GM19043 (cell line): ENCODE measurements around the gene ITPKB.

ENCODE experiments used
- ATAC-seq: cut with Tn5 transposase; IDR thresholded peaks from one replicate; pipeline ENCODE4 v1.9.1; 2021; ENCODE audit warnings: low read depth; ENCODE audit not compliant: unreplicated experiment

ITPKB gene

GRCh38 chr1:226593541-226593940 is 145.5 kb downstream of the ITPKB start:
- ATAC-seq = no peak

GRCh38 chr1:226590614-226591013 is 148.5 kb downstream of the ITPKB start:
- no peak for ATAC-seq

- ATAC-seq = no peak
Observed at GRCh38 chr1:226589008-226589733, 149.9 kb downstream of the ITPKB start.

- no peak for ATAC-seq
Observed at GRCh38 chr1:226588484-226588883, 150.6 kb downstream of the ITPKB start.

GRCh38 chr1:226586650-226587422 is 152.2 kb downstream of the ITPKB start:
- no peak for ATAC-seq

GRCh38 chr1:226586116-226586515 is 153.0 kb downstream of the ITPKB start:
- no peak for ATAC-seq

- ATAC-seq = no peak
Observed at GRCh38 chr1:226584164-226584563, 154.9 kb downstream of the ITPKB start.

- no peak for ATAC-seq
Observed at GRCh38 chr1:226582966-226583365, 156.1 kb downstream of the ITPKB start.
